8988T (cell line): ENCODE measurements around the gene PPOX.

Experiments
- DNase-seq: peaks from one replicate; pipeline ENCODE4 v3.0.0; 2011

PPOX gene

DNA sequence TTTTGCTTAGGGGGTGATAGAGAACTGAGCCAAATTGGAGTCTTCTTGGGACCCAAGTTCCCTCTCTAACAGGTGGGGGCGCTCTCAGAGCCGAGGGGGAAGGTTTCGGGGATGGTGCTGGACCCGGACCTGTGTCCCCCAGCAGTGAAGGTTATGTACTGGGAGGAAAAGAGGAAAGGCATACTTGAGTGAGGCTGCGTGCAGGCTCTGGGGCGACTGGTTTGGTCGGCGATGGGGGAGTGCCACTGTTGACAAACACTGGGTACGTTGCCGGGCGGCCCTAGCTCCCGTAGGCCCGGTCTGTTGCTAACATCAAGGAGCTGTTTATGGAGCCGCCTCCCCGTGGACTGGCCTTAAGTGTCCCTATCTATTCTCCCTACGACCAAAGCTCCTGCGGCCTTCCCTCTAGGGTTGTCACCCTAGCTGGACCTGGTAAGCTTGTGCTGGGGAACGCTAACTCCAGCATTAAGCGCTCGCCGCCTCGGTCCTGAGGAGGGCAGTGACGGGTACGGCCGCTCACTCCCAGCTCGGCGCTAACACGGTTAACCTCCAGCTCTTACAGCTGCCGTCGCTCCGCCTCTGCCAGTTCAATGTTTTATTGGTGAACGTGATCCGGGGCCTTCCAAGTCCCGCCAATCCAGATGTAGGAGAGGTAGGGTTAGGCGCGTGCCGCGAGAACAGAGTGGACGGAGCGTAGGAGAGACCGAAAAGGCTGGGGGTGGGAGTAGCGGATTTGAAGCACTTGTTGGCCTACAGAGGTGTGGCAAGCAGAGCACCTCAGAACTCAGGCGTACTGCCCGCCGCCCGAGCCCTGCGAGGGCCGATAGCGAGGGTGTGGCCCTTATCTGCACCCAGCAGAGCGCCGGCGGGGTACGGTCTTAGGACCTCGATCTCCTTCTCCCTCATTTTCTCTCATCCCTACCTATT lies at the start of gene PPOX:
Gene PPOX (plus strand): TSS at position 685 of the 927 bp plus-strand sequence. CDS start 422 bp downstream, outside the sequence.
- peak; percentile 79 for DNase-seq

DNA sequence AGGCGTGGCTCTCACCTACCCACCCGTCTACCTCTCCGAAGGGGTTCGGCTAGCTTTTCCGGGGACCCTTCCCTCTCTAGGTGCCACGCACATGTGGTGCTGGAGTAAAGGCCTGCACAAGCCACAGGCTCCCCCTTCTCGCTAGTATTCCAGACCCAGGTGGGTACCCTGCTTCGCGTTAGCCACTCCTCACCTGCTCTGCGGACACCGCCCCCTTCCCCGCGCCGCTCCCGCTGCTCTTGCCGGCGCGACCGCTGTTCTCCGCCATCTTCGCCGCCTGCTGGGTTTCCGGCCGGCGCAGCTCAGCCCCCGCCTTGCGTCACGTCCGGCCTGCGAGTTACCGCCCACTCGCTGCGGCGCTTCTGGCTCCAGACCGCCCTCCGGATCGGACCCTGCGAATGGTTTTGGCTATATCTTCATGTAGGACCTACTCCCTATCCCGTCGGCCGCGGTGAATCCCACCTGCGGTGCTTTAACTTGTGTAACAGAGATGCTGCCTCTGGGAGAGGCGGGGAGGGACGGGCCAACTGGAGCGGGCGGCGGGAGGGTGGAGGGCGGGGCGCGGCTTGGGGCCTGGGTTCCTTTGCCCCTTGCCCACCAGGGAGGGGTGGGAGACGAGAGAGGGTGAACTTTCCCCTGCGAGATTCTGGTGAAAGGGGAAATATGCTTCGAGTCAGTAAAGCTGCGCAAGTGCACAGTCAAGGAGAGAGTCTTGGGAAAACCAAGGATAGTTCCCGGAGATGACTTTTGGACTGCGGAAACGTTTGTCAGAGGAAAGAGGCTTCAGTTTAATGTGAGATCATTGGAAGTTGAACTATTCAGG lies 48.3 kb upstream of the PPOX start, which contains the start of the genes NIT1 and PFDN2:
Gene NIT1 (plus strand): TSS at position 347 of the 823 bp plus-strand sequence. CDS start 72 bp downstream, at position 419.
Gene PFDN2 (minus strand): TSS at position 279 of the 823 bp plus-strand sequence. CDS start 11 bp downstream, at position 268.
- DNase-seq = peak; percentile 63

DNA sequence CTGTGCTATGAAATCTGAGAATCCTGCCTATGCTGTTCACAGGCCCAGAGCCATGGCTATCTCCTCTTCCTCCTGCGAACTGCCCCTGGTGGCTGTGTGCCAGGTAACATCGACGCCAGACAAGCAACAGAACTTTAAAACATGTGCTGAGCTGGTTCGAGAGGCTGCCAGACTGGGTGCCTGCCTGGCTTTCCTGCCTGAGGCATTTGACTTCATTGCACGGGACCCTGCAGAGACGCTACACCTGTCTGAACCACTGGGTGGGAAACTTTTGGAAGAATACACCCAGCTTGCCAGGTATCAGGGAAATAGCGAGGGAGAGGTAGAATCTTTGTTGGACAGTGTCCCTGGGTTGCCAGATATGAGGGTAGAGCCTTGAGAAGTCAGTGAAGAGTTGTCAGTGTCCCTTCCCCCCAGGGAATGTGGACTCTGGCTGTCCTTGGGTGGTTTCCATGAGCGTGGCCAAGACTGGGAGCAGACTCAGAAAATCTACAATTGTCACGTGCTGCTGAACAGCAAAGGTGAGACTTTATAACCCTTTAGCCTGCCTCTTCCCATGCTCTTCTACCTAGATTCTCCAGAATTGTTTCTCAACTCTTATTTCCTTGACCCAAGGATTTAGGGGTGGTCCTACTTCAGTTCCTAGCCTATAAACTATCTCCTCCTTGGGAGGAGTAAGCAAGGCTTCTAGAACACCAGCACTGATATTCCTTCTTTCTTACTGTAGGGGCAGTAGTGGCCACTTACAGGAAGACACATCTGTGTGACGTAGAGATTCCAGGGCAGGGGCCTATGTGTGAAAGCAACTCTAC lies 46.9 kb upstream of the PPOX start:
- DNase-seq = peak; percentile 46

DNA sequence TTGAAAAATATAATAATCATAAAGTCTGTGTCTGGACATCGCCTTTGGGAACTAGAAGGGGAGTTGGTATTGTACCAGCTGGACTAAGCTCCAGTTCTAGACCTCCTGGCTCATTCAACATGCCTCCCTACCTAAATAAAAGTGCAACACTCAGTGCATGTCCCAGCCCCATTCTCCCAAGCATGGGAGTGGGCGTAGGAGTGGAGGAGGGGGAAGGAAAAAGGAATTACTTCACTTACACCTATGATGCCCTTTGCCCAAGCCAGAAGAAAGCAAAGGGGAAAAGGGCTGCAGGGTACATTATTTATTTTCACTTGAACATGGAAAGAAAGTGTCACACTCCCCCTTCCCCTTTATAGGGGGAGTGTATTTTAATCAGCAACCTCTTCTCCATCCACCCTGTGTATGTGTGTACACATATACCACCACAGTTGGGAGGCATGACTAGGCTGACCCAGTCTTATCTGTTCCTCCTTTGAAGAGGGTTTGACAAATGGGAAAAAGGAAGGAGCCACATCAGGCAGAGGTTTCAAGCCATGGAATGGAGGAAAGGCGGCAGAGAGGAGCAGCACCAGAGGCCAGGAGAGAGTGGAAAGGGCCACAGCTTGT lies 45.1 kb upstream of the PPOX start:
- no peak for DNase-seq

DNA sequence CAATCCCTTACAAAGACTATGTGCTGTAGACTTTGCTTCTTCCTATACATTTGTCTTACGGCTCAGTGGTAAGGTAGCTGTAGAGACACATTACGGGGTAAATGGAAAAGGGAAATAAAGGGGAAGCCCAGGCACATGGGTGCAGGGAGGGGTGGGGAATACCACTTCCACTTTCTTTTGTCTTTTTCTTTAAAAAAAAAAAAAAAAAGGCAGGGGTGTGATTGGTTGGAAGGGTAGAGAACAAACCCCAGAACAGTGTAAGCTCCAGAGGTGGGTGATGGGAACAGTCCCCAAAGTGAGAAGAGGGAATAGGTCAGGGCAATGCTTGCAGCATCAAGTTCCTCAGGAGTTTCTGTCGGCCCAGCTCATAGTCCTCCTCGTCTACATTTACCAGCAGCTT lies 44.4 kb upstream of the PPOX start:
- no peak for DNase-seq

DNA sequence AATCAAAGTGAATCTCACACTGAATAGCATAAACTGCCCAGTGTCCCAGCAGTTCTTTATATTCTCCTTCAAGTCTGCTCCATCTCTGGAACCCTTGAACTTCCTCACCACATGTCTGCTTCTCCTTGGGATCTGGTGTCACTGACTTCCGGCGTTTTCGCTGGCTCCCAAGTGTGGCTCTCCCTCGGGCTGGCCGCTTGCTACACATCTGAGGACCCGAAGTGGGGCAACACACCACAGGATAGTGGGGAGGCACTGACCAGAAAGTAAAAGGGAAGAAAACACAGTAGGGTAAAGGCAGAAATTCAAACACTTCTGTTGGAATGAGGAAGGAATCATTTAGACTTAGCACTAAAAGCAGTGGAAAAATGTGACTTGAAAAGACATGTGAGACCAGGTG lies 43.3 kb upstream of the PPOX start:
- DNase-seq = no peak

DNA sequence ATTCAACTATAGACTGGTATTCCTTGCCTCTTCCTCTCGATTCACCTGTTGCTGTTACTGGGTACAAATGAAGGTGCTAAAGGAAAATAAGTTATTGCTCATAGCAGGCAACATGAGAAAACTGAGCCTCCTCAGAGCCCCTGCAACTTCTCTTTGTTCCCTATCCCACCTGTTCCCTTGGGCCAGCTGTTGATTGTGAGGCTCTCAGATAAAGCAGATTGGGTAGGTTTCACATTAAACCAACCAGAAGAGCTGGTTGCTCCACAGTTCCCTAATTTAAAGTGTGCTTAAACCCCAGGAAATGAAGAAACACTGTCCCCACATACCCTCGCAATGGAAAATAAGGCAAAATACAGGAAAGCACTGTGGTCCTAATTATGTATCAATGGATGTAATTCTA lies 38.6 kb upstream of the PPOX start:
- no peak for DNase-seq

DNA sequence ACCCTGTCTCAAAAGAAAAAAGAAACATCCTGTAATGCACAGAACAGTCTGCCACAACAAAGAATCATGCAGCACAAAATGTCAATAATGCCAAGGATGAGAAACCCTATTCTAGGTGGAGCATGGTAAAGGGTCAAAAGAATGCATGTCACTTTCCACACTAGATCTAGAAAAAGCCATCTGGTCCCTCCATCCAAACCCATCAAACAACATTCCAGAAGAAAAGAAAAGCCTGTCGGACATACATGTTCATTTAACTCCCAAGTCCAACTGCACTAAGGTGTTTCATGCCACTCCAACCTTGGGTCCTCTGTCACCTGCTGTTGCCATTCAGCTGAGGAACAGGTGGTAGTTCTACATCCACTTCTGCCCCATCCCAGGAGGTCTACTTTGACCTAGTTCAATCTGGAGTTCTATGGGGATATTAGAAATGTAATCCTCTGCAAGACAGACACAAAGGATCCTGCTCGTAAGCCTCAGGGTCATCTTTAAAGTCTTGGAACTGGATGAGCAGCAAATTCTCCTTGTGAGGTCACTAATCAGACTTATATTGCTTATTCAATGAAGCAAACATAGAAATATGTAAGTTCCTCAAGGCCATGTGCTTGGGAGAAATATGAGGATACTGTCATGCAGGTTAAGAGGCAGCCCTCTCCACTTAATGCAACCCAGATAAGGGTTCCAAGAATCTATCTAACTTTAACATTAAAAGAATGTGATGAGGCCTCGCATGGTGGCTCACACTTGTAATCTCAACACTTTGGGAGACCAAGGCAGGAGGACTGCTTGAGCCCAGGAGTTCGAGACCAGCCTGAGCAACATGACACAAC lies 37.4 kb upstream of the PPOX start:
- DNase-seq = no peak

DNA sequence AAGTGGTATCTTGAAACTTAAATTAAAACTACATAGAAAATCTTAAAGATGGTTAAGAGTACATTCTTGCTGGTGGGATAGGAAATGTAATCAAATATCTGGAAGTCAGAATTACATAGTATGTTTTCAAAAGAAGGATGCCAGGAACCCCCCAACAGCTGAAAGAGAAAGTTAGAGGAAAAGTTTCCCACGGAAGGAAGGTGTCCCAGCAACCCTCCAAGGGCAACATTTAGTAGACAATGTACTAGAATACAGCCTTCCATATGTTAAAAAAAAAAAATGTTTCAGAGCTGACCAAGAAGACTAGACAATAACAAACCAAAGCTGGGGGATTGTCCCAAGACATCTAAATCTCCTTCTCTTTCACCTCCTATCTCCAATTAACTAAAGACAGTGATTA lies 36.0 kb upstream of the PPOX start:
- no peak for DNase-seq

DNA sequence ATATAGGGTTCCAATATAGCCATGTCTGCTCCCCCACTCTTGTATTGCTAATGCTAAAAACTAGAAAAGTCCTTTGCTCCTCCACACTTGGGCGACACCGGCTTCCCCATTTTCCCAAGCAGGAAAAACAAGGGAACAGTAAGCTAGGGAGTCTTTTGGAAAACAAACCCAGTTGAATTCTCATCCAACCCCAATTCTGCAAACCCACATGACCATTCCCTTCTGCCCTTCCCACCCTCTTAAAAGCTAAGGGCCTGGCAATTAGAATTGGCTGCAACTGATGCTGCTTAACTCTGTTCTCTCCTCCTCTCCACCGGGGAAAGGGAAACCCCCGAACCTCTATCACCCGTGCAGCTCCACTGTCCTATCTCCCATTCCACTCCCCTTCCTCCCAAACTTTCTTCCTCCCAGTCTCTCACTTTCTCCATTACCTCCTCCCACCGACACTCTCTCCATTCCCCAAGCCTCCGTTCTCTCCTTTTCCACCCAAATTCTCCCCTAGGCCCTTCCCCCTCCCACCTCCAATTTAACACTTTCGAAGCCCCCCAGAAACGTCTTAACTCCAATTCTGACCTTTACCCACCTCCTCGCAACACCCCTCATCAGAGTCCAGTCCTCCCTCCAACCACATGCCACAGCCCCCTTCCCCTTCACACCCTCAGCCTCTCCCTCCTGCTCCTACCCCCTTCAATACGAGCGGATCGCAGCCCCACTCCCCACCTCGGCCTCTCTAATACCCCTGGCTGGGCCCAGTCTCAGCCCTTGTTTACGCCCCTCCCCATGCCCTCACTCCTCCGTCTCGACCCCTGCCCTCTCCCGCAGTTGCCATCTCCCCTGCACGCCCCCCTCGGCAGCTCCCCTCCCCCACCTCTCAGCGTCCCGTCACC lies 34.5 kb upstream of the PPOX start:
- DNase-seq = no peak

DNA sequence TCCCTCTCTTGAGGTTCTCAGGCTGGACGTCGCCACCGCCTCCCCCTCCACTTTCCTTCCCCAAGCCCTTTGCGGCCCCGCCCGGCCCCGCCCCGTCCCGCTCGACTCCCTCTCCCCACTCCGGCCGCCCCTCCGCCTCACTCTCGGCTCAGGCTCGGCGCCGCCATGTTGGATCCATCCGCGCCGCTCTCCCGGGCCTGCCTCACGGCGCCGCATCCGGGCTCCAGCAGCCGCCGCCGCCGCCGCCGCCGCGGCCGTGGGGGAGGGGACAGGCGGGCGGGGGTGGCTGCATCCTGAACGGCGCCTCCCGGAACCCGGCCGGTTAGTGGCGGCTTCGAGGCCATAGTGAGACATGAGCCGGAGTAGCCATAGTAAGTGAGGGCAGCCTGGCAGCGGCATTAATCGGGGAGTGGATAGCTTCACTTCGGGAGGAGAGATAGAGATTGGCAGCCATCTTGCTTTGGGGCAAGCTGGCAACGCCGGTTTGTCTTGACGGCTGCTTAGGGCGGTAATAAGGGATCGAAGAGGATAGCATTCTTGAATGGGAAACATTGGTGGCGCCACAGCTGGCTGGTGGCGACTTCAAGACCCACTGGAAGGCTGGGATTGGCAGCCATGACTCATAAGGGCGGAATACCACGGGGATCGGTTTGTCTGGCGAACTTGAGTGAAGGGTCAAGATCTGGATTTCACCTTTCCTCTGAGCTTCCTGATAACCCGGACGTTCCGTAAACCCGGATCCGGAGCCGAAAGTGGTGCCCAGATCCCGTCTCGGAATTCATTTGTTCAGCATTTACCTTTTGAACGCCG lies 33.6 kb upstream of the PPOX start, which contains the start of gene DEDD:
Gene DEDD (minus strand): TSS at position 258 of the 810 bp plus-strand sequence. CDS start 8,205 bp downstream, outside the sequence.
- DNase-seq = peak; percentile 73

DNA sequence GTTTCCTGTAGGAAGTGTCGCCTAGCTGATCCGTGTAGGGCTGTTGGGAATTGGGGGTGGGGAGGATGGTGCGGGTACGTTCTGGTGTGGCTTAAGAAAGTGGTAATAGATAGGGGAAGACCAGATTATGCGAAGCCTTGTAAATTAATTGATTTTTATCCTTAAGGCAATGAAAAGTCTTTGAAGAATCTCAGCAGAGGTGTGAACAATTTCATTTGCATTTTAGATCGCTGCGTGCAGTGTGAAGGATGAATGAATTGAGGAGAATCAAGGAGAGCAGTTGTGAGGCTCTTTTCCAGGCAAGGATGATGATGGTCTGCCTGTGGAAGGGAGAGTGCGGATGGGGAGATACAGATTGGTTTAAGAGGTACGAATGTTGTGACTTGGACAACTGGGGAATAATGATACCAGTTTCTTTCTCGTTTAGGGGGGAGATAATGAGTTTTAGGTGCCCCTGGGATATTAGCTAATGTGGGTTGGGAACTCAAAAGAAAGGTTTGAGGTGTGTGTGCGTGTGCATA lies 32.9 kb upstream of the PPOX start:
- no peak for DNase-seq

DNA sequence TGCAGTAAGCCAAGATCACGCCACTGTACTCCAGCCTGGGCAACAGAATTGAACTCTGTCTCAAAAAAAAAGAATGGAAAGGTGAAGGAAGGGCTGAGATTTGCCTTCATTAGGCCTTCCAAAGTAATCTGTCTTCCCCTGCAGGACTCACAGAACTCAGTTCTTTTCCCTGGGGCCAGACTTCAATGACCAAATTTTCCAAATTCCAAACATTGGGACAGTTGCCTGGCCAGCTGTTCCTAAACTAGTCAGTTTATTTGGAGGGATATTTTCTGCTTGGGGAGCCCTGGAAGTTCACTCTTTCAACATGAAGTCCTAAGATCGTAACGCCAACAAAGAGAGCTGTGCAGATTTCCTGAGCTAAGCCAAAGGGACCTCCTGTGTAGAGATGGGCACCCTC lies 28.3 kb upstream of the PPOX start:
- DNase-seq = no peak

DNA sequence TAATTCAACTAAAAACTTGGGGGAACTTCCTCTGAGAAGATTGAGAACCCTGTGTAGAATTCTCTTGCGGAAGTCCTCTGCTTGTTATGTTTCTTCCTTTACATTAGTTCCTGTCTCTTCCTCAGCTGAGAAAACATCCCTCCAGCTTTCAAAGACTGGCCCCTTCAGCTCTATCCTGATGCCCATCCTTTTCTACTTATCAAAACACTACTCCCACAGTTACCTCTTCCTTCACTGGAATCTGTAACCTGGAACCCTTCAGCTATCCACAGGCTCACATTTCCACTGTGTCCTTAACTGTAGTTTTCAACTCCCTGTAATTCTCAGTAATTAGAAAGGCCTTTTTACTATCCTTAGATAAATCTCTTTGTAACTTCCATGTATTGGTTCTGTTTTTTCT lies 27.8 kb upstream of the PPOX start:
- DNase-seq = no peak

DNA sequence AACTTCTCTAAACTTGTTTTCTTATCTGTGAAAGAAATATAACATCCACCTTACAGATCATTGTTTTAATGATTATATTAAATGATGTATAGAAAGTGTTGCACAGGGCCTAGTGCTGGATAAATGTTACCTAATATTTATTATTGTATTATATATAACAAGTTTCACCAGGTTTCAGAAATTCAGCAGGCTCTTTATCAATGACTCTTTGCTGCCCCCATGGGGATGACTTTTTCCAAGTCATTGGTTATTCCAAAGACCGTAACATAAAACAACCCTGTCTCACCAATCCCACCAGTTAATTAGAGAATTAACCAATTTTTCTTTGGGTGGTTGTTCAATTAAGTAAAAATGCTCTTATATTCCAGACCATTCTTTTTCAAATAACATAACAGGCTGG lies 26.5 kb upstream of the PPOX start:
- no peak for DNase-seq

DNA sequence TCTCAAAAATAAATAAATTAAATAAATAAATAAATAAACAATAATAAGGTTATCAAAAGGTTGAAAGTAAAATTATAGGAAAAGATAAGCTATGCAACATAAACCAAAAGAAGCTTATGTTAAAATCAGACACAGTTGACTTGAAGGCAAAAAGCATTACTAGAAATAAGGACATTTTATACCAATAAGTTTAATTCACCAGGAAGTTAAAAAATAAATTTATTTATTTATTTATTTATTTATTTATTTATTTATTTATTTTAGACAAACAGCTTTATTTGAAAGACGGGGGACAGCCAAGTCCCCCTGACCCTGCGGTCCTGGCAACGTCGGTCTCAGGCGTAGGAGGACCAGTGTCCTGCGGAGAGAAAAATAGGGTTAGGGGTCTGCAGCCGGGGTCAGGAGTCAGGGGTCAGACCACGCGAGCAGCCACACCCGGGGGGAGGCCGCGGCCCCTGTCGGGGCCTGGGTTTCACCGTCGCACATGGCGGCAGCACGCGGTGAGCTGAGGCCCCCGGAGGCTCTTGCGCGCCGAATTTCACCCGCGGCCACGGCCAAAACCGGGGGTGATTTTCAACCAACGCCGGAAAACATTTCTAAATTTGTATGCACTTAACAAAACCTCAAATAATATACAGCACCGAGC lies 25.3 kb upstream of the PPOX start:
- DNase-seq = no peak

DNA sequence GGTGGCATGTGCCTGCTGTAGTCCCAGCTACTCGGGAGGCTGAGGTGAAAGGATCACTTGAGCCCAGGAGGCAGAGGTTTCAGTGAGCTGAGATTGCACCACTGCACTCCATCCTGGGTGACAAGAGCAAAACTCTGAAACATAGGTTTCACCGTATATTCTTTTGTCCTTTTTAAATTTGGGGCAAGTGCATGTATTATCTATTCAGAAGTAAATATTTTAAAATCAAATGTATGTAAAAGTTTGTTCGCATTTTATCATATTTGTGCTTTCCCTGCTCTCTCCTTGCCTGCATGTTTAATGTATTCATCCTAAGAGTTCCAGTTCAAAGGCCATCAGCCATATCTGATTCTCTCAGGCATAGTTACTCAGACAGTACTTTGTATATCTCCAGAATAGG lies 20.4 kb upstream of the PPOX start:
- no peak for DNase-seq

DNA sequence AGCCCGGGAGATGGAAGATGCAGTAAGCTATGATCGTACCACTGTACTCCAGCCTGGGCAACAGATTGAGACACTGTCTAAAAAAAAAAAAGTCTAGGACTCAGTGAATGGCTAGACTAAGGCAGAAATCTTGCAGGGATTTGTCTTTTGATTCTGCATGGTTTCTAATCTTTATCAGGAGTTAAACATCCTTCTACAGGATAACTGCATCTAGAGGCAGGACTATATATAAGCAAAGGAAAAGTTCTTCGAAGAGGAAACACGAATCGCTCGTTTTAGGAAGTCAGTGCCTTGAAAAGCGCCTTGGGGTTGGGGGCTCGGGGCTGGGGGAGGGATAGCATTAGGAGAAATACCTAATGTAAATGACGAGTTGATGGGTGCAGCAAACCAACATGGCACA lies 13.1 kb upstream of the PPOX start:
- no peak for DNase-seq
